Mucosa of gallbladder (tissue), 1 donor: Measurements from ENCODE around the gene GALNT1. TPM values are rescaled to one million over a fixed set of nuclear protein-coding genes. Genes with fewer than 3 reads are reported as not detected.

Experiments
- DNase-seq: peaks from one replicate; pipeline ENCODE4 v3.0.0-alpha.2; 2020; ENCODE audit warnings: low spot score
- total RNA-seq: library from RNA; stranded (reverse); gene quantifications from one replicate; pipeline ENCODE4 v1.2.1, GENCODE V29; 2021
- donor health status: DM: no; HTN: no; CAD: no.

Gene GALNT1
- total RNA-seq, 1 donor from 2014 or later = 72.7 TPM

DNA sequence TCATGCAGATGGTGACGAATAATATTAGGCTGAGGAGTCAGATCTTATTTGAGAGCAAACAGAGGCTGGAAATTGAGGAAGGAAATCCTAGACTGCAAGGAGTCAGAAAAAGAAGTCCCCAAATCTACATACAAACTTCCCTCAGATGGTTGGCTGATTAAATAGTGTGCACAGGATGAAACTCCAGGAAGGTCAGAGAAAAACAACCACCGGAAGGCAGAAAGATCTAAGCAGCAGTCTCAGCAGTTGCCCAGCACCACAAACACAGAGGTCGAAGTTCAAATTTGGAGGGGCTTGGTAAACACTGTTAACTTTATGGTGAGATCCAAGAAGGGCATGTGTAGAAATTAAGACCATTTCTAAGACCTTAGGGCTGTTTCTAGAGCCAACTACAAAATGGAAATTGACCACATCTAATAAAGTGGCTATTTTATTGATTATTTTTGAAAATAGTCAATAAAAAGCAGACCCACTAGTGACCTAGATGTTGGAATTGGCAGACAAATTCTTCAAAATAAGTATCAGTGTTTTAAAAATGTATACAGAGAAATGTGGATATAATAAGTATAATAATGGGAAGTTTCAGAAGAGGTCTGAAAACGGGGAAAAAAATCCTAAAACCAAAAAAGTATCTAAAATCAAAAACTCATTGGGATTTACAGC is 134.8 kb downstream of the GALNT1 start:
- DNase-seq = no peak

DNA sequence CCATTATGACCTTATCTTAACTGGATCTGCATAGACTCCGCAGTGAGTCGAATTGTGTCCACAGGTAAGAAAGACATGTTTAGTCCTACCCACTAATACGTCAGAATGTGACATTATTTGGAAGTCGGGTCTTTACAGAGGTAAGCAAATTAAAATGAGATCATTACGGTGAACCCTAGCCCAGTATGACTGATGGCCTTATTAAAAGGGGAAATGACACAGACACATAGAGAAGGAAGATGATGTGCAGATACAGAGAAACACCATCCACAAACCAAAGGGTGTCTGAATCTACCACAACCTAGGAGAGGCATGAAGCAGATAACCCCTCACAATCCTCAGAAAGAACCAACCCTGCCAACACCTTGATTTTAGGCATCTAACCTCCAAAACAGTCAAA is 135.6 kb downstream of the GALNT1 start:
- DNase-seq = no peak

DNA sequence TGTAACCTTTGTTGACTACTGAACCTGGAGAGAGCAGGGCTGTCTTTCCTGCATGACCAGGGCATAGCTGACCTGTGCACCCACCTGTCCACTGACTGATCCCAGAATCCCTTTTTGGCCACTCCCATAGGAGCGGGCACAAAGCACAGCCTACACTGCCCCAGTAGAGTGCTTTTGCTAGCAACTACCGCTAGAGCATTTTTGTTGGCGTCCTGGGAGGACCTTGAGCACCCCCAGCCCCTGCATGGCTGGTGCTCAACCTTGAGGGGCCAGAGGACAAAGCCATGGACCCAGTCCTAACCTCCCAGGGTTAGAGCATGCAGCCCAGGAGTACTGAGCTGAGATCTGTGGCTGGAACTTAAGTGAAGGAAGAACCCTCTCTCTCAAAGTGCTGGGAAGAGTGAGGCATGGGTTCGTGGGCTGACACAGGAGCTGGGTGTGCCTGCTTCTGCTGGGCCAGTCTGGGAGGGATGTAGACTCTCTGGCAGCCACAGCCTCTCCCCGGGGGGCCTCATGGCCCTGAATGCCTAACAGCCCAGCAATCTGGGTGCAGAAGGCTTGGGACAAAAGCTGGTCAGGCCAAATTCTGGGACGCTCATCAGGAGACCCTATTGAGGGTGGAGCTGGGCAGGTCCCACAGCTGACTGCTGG is 140.0 kb downstream of the GALNT1 start:
- no peak for DNase-seq

DNA sequence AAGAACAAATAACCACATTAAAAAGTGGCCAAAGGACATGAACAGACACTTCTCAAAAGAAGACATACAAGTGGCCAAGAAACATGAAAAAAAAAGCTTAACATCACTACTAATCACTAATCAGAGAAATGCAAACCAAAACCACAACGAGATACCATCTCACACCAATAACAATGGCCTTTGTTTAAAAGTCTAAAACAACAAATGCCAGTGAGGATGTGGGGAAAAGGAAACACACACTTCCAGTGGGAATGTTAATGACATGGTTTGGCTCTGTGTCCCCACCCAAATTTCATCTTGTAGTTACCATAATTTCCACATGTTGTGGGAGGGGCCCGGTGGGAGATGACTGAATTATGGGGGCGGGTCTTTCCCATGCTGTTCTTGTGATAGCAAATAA is 147.1 kb downstream of the GALNT1 start:
- DNase-seq = no peak

DNA sequence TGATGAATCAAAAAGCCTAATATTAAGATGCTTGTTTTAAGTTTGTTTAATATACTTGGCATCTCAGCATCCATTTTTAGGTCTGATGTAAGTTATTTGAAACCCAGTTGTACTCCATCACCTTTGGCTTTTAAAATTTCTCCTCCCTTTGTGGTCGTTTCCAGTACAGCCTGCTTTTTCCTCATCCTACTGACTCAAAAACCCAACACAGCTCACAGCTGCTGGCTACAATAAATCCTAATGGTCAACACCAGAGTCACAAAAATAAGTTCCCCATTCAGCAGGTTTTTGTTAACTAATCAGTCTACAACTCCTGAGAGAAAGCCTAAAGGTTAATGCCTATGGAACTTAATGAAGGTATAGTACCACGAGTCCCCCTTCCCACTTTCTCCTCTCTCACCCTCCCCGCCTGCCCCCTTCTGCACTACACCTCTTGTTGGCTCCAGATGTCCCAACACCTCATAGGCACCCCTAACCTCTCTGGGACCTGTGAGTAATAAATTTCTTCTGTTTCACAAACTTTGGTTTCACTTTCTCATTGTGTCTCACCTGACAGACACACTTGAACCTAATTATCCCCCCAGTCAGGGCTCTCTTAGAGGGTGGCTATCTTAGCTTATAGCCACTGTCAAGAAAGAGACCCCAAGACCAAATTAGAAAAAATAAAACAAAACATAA is 148.6 kb downstream of the GALNT1 start:
- DNase-seq = no peak

DNA sequence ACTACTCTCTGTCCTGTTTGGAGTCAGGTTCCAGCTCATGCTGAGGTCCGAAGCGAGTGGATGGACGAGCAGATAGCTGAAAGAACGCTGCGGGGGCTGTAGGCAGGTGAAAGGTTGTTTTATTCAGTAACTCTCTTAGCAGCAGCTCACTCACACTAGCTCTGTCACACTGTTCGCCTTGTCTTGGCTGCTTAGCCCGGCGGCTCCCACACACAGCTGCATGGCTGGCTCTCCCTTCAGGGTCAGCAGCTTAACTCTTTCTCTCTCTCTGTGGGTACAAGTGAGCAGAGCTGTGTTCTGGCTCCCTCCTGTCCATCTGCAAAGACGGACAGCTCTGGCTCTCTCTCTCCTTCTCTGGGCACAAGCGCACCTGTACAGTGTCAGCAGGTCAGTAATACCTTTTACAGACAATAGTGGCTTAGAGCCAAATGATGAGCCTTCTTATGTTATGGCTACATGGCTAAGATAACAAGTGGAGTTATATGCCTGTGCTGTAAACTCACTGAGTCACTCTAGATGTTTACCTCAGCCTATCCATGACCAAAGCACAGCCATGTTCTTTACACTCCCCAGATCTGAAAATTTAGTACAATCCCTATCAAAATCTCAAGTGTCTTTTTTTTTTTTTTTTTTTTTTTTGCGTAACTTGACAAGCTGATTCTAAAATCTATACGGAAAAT is 149.3 kb downstream of the GALNT1 start:
- DNase-seq = no peak

DNA sequence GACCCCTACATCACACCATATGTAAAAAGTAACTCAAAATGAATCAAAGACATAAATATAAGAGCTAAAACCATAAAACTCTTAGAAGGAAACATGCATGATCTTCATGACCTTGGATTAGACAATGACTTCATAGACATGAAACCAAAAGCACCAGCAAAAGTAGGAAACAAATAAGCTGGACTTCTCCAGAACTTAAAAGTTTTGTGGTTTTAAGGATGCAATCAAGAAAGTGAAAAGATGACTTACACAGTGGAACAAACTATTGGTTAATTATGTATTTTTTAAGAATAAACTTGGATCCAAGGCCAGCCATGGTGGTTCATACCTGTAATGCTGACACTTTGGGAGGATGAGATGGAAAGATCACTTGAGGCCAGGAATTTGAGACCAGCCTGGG is 150.2 kb downstream of the GALNT1 start:
- no peak for DNase-seq

DNA sequence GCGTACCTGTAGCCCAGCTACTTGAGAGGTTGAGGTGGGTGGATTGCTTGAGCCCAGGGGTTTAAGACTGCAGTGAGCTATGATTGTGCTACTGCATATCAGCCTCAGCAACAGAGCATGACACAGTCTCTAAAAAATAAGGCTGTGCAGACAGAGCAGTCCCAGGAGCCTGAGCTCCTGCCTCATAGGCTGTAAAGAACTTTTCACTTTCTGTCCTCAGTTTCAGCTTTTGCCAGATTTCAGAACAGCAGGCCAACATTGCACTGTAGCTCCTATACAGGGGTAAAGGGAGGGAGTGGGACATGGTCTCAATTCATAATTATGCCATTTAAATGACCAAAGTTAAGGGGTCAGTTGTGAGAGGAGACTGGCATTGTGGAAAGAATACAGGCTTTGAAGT is 150.6 kb downstream of the GALNT1 start:
- no peak for DNase-seq

DNA sequence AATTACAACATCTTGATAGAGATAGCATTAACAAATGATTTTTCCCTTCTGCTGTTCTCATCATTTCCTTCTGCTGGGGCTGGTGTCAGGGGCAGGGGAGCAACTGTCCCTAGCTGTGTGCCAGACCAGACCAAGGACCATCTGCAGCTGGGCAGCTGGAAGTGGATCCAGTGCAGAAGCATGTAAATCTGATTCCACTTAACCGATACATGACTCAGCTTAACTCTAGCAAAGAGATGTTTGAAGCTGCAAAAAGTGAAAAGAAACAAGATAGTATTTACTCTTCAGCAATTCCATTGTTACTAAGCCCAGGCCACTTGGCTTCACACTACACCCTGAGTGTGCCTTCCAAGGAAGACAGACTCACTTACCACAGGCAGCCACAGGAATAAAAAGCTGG is 151.1 kb downstream of the GALNT1 start:
- no peak for DNase-seq

DNA sequence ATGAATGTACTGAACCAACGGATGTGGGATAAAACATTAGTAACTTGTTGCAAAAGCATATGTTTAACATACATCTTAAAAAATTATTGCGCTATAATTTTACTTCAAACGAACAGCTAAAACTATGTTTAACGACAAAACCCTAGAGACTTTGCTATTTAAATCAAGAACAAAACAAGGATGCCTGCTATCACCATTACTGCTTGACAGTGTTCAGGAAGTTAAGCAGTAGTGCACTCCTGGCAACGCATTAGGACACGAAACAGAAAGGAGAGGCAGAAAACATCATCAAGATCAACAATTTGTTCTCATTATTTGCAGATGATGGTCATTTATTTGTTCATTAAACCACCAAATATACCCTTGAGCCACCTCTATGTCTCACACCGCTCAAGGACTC is 151.9 kb downstream of the GALNT1 start:
- DNase-seq = no peak

DNA sequence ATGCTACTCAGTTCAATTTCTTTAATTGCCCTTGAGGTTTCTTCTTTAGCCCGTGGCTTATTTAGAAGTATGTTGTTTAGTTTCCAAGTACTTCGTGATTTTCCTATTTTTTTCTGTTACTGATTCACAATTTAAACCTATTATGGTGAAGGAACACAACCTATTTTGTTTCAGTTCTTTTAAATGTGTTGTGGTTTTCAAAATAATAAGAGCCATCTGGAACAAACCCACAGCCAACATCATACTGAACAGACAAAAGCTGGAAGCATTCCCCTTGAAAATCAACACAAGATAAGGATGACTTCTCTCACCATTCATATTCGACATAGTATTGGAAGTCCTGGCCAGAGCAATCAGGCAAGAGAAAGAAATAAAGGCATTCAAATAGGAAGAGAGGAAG is 155.2 kb downstream of the GALNT1 start:
- no peak for DNase-seq

DNA sequence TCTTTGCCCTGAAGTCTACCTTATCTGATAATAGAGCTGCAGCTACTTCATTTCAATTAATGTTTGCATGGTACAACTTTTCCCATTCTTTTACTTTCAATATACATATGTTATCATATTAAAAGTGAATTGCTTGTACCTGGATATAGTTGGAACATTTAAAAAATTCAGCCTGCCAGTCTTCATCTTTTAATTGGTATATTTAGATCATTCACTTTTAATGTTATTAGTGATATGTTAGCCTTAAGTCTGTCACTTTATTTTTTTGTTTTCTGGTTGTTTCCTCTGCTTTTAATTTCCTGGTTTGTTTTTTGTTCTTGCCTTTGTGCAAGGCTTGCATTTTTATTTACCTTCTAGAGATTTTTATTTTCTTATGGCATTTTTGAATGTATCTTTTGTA is 158.2 kb downstream of the GALNT1 start:
- DNase-seq = no peak

DNA sequence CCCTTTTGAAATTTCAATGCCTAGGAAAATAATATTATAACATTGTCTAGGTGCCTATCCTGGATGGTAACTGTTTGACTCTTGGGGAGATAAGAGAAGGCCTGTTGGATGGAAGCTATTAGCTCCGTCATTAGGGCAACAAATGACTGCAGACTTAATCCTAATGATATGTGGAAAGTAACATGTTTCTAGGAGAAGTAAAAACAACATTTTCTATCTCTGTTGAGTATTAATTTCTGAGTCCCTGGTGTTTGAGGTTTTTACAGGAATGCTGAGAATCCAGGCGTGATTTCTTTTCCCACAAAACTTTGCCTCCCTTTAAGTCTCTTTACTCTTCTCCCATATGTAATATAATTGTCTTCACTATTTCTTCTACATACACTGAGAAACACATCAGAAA is 159.1 kb downstream of the GALNT1 start:
- no peak for DNase-seq

DNA sequence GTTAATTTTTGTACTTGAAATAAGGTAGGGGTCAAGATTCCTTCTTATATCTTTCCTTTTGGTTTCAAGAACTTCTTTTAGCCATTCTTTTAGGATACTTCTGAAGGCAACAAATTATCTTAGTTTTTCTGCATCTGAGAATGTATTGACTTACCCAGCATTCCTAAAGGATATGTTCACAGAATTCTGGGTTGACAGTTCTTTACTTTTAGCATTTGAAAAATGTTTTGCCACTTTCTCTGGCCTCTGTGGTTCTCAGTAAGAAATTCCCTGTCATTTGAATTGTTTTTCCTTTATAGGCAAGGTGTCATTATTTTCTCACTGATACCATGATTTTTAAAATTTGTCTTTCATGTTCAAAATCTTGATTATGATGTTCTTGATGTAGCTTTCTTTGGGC is 162.4 kb downstream of the GALNT1 start:
- no peak for DNase-seq

DNA sequence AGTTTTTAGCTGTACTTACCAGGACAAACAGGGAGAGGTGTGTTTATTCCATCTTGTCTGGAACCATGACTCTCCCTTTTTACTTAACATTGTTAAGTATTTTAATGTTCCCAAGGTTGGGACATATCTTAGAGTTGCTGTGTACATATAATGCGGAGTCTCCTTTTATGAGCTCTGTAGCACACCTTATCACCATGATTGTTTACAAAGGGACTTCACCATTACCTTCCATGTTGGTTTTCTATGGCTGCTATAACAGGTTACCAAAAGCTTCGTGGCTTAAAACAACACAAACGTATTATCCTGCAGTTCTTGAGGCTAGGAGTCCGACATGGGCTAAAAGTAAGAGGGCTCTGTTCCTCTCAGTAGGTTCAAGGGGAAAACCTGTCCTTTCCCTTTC is 164.3 kb downstream of the GALNT1 start:
- DNase-seq = no peak

DNA sequence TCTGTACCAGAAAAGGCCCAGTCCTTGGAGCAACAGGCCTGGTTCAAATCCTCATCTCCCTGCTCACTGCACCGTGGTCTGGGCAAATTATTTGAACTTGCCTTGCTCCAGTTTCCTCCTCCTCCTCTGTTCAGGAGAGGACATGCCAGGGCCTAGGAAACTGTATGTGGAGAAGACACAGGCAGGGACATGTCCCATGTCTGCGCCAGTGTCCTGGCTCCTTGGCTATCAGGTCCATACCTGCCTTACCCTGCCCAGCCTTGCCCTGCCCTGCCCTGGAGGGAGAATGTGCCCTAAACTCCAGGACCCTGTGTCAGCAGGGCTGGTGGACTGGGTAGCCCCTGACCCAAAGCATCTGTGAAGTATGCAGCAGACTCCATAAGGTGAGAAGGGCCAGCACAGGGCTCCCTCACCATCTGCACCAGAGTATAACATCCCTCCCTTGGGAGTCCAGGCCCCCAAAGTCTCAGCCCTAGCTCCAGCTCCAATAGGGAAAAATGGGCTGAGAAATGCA is 165.3 kb downstream of the GALNT1 start:
- DNase-seq = no peak

DNA sequence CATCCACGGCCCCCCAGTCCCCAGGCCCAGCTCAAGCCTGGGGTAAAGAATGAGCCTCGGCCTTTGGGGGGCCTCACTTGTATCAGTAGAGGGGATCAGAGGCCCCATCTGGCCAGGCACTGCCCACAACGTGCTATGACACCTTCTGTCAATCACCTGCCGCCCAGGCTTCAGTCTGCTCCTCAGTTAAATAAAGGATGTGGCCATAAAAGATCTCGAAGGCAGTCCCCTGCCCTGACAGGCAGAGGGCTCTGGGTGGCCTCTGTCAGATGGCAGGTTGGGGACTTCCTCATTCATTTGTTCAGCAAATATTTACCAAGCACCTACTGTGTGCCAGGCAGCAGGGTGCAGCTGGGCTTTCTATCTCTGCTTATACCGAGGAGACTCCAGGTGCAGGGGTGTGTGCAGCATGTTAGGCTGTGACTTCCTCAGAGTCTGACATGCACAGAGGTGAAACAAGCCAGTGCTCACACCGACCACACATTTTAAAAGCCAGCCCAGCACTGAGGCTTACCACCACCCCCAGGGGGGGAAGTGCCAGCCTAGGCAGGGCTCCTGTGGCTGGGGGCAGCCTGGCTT is 166.4 kb downstream of the GALNT1 start:
- no peak for DNase-seq

DNA sequence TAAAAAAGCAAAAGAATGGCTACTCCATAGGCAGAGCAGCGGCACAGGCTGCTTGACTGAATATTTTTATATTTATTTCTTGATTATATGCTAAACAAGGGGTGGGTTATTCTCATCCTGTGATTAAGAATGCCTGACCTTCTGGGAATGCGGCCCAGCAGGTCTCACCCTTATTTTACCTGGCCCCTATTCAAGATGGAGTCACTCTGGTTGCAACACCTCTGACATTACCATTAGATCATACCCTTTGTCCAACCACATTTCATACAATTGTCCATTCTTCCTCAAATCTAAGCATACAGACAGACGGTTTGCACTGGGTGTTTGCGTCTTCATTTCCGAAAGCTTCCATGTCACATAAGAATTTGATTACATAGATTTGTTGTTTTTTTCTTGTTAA is 168.2 kb downstream of the GALNT1 start:
- no peak for DNase-seq

DNA sequence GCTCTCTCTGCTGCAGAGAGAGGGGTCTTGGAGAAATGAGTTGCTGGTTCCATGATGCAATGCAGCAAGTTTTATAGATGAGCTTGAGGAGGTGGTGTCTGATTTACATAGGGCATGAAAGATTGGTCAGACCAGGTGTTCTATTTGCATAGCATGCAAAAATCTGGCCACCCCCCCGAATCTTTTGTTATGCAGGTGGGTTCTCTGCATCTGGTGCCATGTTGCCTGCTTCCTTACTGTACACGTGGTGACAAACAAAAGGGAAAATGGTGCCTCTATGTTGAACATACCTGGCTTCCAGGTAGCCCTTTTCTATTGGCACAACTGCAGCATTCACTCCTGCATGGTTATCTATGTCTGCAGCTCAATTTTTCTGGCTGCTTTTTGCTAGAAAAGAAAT is 169.4 kb downstream of the GALNT1 start:
- DNase-seq = no peak

DNA sequence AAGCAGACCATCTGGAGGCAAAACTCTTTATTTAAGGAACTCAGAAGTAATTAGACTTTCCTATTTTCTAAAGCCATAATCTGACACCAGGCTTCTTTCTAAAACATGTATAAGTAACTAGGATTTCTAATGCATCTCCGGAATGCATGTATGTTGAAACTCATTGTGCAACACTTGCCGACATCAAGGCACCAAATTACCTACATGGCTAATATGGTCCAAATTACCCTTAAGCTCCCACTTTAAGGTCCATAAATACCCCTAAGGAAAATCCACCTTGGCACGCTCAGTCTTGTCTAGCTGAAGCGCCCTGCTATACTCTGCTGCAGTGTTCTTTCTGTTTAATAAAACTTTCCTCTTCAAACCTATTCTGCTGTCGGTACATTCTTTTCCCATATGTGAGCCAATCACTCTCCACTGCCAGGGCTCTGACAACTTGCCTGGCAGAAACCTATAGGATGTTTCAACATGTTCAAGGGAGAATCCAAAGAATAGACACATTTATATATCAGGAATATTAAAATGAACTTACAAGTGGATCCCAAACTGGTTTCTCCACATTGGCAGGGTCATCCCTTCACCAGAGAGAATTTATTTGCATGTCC is 171.9 kb downstream of the GALNT1 start:
- DNase-seq = no peak

DNA sequence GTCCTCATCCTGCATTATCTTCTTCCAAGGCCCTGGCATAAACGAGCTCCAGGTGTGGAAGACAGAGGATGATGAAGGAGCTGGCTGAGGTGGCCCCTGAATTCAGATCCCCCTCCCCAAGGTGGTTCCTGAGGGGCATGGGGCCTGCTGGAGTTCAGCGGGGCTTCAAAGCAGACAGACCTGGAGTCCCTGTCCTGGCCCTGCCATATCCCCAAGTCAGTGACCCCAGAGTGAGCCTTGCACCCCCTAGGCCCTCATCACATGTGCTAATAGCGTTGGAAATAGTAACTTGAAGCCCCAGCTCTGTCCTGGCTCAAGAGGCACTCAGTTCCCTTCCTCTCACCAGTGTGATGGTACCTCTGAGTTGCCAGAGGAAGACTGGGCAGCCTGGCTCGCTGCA is 172.9 kb downstream of the GALNT1 start:
- DNase-seq = no peak

DNA sequence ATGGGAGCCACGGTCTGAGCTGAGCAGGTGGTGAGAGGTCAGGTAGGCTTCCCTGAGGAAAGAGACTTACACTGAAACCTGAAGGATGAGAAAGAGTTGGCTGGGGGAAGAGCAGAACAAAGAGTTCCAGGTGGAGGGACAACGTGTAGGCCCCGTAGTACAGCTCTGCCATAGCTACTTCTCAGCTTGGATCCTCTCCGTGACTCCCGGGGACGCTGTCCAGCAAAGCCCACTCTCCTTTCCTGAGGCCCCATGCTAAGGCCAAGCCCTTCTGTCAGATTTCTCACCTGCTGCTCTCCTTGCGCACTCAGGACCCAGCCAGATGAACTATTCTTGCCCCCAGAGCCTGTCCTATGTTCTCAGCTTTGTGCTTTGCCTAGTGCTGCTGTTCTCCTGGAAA is 173.8 kb downstream of the GALNT1 start:
- DNase-seq = no peak
